Ishikawa (cell line): ENCODE data around the gene SPSB4.

Source experiments
- CEBPB ChIP-seq: IDR thresholded peaks from 2 replicates; pipeline ENCODE4 v1.6.1; 2012
- CREB1 ChIP-seq: IDR thresholded peaks from 2 replicates; pipeline ENCODE4 v1.6.1; 2012; ENCODE audit warnings: low read depth
- EP300 ChIP-seq: IDR thresholded peaks from 2 replicates; pipeline ENCODE4 v1.6.1; 2012; ENCODE audit warnings: borderline replicate concordance
- RAD21 ChIP-seq: IDR thresholded peaks from 2 replicates; pipeline ENCODE4 v1.6.1; 2012; ENCODE audit warnings: low read depth
- TCF12 ChIP-seq: IDR thresholded peaks from 2 replicates; pipeline ENCODE4 v1.6.1; 2012; ENCODE audit warnings: low read depth
- YY1 ChIP-seq: IDR thresholded peaks from 2 replicates; pipeline ENCODE4 v1.6.1; 2012; ENCODE audit warnings: low read depth
- ZBTB7A ChIP-seq: IDR thresholded peaks from 2 replicates; pipeline ENCODE4 v1.6.1; 2012; ENCODE audit warnings: low read depth
- TF ChIP-seq, protein P1 (sequence below): IDR thresholded peaks from 2 replicates; pipeline ENCODE4 v1.6.1; 2012
- TF ChIP-seq, protein P2 (sequence below): IDR thresholded peaks from 2 replicates; pipeline ENCODE4 v1.6.1; 2012; ENCODE audit warnings: low read depth, mild to moderate bottlenecking
- TF ChIP-seq, protein P3 (sequence below): IDR thresholded peaks from 2 replicates; pipeline ENCODE4 v1.6.1; 2012

DNA sequence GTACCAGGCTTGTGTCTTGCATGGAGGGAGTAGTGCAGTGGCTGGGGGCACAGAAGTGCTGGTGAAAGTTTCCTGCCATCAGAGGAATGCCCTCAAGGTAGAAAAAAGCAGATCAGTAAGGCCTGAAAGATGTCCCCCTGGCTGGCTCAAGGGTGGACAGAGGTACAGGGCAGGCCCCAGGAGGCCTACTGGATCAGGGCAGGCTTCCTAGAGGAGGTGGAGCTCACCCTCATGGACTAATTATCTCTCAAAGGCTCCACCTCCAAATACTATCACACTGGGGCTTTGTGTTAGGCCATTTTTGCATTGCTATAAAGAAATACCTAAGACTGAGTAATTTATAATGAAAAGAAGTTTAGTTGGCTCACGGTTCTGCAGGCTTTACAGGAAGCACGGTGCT is 7.8 kb downstream of the SPSB4 start:
- TF ChIP-seq, protein P1, sequence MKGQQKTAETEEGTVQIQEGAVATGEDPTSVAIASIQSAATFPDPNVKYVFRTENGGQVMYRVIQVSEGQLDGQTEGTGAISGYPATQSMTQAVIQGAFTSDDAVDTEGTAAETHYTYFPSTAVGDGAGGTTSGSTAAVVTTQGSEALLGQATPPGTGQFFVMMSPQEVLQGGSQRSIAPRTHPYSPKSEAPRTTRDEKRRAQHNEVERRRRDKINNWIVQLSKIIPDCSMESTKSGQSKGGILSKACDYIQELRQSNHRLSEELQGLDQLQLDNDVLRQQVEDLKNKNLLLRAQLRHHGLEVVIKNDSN, result no peak
- TF ChIP-seq, protein P2, sequence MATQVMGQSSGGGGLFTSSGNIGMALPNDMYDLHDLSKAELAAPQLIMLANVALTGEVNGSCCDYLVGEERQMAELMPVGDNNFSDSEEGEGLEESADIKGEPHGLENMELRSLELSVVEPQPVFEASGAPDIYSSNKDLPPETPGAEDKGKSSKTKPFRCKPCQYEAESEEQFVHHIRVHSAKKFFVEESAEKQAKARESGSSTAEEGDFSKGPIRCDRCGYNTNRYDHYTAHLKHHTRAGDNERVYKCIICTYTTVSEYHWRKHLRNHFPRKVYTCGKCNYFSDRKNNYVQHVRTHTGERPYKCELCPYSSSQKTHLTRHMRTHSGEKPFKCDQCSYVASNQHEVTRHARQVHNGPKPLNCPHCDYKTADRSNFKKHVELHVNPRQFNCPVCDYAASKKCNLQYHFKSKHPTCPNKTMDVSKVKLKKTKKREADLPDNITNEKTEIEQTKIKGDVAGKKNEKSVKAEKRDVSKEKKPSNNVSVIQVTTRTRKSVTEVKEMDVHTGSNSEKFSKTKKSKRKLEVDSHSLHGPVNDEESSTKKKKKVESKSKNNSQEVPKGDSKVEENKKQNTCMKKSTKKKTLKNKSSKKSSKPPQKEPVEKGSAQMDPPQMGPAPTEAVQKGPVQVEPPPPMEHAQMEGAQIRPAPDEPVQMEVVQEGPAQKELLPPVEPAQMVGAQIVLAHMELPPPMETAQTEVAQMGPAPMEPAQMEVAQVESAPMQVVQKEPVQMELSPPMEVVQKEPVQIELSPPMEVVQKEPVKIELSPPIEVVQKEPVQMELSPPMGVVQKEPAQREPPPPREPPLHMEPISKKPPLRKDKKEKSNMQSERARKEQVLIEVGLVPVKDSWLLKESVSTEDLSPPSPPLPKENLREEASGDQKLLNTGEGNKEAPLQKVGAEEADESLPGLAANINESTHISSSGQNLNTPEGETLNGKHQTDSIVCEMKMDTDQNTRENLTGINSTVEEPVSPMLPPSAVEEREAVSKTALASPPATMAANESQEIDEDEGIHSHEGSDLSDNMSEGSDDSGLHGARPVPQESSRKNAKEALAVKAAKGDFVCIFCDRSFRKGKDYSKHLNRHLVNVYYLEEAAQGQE, result no peak
- TF ChIP-seq CEBPB (no peak), YY1 (no peak), EP300 (no peak), CREB1 (no peak), RAD21 (no peak), ZBTB7A (no peak), TCF12 (no peak)
- TF ChIP-seq, protein P3, sequence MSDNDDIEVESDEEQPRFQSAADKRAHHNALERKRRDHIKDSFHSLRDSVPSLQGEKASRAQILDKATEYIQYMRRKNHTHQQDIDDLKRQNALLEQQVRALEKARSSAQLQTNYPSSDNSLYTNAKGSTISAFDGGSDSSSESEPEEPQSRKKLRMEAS, result no peak
